Measurements from ENCODE around the gene TTN.

DNA sequence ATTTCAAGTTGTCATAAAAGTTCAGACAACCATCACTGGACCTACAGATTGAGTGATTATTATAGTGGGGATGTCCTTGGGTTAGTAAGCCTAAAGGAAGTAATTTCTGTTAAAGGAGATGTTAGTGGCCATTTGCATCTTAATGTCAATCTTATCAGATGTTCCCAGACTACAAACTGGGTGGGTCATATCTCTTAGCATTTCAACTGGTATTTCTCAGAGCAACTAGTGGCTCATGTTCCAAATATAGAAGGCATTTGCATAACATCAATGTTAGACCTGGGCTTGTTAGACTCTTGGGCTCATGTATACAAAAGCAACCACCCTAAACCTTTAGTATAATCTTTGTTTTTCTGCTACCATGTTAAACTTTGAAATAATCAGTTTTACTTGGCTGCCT lies 309.1 kb downstream of the TTN start:
- TF ChIP-seq EZH2 (IDR thresholded peaks at IDR 0.05; ENCODE audit: low read length, missing control alignments) = no peak
- TF ChIP-seq, protein P1, sequence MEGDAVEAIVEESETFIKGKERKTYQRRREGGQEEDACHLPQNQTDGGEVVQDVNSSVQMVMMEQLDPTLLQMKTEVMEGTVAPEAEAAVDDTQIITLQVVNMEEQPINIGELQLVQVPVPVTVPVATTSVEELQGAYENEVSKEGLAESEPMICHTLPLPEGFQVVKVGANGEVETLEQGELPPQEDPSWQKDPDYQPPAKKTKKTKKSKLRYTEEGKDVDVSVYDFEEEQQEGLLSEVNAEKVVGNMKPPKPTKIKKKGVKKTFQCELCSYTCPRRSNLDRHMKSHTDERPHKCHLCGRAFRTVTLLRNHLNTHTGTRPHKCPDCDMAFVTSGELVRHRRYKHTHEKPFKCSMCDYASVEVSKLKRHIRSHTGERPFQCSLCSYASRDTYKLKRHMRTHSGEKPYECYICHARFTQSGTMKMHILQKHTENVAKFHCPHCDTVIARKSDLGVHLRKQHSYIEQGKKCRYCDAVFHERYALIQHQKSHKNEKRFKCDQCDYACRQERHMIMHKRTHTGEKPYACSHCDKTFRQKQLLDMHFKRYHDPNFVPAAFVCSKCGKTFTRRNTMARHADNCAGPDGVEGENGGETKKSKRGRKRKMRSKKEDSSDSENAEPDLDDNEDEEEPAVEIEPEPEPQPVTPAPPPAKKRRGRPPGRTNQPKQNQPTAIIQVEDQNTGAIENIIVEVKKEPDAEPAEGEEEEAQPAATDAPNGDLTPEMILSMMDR (conservative IDR thresholded peaks at IDR 0.05 in 1 of 2, IDR thresholded peaks at IDR 0.05 in 1 of 2; ENCODE audit: low read depth in 1 of 2, low read length in 2 of 2) = no peak

Measured in fibroblast of lung (primary cell).